Measurements from ENCODE around the gene EIF1AD.

The EIF1AD gene

DNA sequence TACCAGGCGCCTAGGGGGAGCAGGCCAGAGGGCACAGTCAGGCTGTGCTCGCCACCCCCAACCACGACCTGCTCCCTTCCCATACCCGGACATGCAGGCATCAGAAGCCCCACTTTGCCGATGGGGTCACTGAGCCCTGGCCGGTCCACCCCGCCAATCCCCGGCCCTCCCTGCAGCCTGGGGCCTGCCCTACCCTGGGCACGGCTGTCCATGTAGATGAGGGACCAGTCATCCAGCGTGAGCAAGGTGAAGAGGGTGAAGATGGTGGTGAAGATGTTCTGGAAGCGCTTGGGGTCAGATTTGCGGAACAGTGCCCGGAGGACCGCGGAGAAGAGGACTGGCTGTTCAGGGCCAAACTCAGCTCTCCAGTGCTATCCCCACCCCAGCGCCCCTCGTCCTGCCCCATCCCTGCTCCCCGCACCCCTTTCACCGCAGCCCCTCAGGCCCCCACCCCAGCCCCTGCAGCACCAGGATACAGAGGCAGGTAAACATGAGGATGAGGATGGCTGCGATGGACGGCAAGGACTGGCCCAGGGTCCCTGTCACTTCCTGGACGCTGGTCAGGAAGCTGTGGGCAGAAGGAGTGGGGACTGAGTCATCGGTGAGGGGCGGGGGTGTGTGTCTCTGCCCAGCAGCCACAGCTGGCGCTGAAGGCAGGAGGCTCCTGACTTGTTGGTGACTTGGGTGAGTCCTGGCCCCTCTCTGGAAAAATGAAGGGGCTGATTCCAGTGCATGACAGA is 18.8 kb upstream of the EIF1AD start:
- no peak overlapping the region for H3K4me3 ChIP-seq (ENCODE audit: low read depth, low read length)
- TF ChIP-seq, protein P1, sequence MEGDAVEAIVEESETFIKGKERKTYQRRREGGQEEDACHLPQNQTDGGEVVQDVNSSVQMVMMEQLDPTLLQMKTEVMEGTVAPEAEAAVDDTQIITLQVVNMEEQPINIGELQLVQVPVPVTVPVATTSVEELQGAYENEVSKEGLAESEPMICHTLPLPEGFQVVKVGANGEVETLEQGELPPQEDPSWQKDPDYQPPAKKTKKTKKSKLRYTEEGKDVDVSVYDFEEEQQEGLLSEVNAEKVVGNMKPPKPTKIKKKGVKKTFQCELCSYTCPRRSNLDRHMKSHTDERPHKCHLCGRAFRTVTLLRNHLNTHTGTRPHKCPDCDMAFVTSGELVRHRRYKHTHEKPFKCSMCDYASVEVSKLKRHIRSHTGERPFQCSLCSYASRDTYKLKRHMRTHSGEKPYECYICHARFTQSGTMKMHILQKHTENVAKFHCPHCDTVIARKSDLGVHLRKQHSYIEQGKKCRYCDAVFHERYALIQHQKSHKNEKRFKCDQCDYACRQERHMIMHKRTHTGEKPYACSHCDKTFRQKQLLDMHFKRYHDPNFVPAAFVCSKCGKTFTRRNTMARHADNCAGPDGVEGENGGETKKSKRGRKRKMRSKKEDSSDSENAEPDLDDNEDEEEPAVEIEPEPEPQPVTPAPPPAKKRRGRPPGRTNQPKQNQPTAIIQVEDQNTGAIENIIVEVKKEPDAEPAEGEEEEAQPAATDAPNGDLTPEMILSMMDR (IDR thresholded peaks at IDR 0.05; ENCODE audit: insufficient read depth, low read depth, low read length, missing control alignments), result no peak
- DNase-seq (ENCODE audit: low read depth), result no peak

DNA sequence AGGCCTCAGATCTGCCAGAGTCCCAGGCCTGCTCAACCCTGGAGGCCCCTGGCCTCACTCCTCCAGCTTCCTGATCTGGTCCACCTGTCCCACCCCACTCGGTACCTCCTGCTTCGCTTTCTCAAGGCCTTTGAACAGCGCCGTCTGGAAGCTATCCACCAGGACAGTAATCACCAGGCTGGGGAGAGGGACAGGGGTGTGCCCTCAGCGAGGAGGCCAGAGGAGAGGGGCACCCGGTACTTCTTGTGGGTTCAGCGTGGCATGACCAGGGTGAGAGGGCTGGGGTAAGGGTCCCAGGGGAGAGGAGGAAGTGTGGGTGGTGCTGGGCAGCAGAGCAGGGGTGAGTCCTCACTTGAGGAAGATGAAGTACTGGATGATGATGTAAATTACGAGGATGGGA is 18.3 kb upstream of the EIF1AD start:
- TF ChIP-seq, protein P1 (IDR thresholded peaks at IDR 0.05; ENCODE audit: insufficient read depth, low read depth, low read length, missing control alignments), result no peak

DNA sequence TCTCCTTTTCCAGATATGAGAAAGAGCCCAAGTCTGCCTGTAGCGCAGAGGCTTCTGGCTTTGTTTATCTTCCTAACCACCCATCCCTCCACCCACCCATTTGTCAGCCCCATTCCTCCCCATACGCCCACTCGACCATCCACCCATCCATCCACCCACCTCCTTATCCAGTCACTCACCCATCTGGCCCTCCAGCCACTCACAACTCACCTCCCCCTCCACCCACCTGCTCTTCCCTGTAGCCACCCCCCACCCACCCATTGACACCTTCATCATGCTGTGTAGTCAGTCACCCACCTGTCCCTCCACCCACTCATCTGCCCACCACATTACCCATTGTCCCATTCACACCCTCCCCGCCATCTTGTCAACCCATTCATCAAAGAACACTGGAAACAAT is 15.4 kb upstream of the EIF1AD start:
- H3K4me3 ChIP-seq (ENCODE audit: low read depth, low read length), result no peak overlapping the region
- no peak for DNase-seq (ENCODE audit: low read depth)
- TF ChIP-seq, protein P1 (IDR thresholded peaks at IDR 0.05; ENCODE audit: insufficient read depth, low read depth, low read length, missing control alignments), result no peak

More for the DNA sequence above, 18.3 kb upstream of the EIF1AD start:
- H3K4me3 ChIP-seq (ENCODE audit: low read depth, low read length), result no peak overlapping the region
- DNase-seq (ENCODE audit: low read depth), result no peak

DNA sequence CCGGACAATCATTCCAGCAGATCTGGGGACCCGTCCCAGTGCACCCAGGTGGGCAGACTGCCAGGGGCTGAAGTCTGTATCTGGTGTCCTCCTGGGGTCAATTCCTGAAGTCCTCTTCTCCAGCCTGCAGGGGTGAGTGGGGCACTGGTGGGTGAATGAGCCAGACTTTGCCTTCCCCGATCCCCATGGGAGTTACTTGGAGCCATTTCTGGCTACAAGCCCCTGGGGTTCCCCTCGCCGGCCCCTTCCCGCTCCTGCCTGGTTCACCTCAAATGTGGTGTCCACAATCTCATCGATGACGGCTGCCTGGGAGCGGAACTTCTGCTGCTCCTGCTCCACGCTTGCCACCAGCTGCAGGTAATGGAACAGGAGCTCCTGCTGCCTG is 14.8 kb upstream of the EIF1AD start:
- no peak overlapping the region for H3K4me3 ChIP-seq (ENCODE audit: low read depth, low read length)
- DNase-seq (ENCODE audit: low read depth), result no peak
- TF ChIP-seq, protein P1 (IDR thresholded peaks at IDR 0.05; ENCODE audit: insufficient read depth, low read depth, low read length, missing control alignments), result no peak

DNA sequence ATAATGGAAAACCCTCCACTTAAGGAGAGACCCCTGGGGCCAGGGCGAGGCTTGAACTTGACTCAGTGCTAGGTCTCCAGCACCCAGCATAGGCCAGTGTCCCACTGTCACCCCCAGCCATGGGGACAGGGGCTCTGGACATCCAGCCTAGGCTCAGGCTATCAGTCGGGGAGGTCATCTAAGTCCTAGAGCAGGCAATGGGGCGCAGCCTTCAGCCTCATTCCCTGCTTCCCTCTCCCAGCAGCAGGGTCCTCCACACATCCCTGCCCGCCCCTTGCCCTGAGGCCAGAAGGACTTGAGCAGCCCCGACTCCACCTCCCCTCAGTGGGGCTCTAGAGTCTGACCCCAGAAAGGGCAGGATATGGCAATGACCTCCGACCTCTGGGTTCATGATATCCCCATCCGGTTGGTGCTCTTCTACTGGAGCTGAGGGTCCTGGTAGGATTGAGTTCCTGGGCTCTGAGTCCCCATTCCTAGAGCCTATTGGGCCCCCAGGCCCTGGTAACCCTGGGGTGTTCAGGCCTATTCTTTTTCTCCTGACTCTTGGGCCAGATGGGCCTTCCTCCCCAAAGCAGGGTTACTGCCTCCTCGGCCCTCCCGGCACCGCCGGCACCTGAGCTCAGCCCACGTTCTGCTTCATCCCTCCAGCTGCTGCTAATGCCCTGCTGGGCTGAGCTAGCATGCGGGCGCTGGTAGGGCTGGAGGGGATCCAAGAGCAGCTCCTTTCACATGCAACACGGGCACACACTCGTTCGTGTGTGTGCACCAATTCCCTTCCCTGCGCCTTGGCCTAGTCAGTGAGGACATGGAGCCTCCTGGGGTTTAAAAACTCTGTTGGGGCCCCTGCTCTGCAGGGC is 14.2 kb upstream of the EIF1AD start:
- DNase-seq (ENCODE audit: low read depth), result no peak
- TF ChIP-seq, protein P1 (IDR thresholded peaks at IDR 0.05; ENCODE audit: insufficient read depth, low read depth, low read length, missing control alignments), result no peak
- H3K4me3 ChIP-seq (ENCODE audit: low read depth, low read length), result no peak overlapping the region

DNA sequence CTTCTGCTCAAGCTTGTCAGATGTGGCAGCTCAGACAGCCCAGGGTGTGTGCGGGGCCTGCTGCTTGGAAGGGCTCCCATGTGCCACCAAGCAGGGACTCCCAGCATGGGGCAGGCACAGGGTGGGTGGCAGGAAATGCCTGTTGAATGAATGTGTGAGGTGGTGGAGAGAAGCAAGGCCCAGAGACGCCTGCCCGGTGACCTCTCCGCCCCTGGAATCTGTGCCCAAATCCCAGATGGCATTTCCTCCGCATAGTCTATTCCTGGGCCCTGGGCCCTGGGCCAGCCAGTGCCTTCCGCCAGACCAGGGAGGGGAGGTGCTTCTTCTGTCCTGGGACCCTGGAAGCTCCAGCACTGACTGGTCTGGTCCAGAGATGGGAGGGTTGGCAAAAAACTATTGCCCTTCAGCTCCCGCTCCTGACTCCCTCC is 13.5 kb upstream of the EIF1AD start:
- TF ChIP-seq, protein P1 (IDR thresholded peaks at IDR 0.05; ENCODE audit: insufficient read depth, low read depth, low read length, missing control alignments), result no peak
- no peak for DNase-seq (ENCODE audit: low read depth)
- no peak overlapping the region for H3K4me3 ChIP-seq (ENCODE audit: low read depth, low read length)
